Duodenal mucosa (tissue), 2 donors: ENCODE results near the gene MGAT1.

ENCODE experiments used
- H3K27ac ChIP-seq: one replicate; pipeline ENCODE4 v1.7.0; 2013; ENCODE audit warnings: low read depth, low read length
- H3K27me3 ChIP-seq, 2 donors: one replicate each; pipeline ENCODE4 v1.7.0; 2013; ENCODE audit warnings: low read length in 2 of 2, control low read depth in 1 of 2; ENCODE audit not compliant: insufficient read depth in 2 of 2, control insufficient read depth in 1 of 2
- H3K36me3 ChIP-seq, 2 donors: one replicate each; pipeline ENCODE4 v1.7.0; 2013; ENCODE audit warnings: low read length in 2 of 2, control low read depth in 1 of 2; ENCODE audit not compliant: insufficient read depth in 2 of 2, control insufficient read depth in 1 of 2
- H3K4me1 ChIP-seq, 2 donors: one replicate each; pipeline ENCODE4 v1.7.0; 2013; ENCODE audit warnings: low read length in 2 of 2, control low read depth in 1 of 2; ENCODE audit not compliant: insufficient read depth in 2 of 2, control insufficient read depth in 1 of 2
- H3K4me3 ChIP-seq, 2 donors: one replicate each; pipeline ENCODE4 v1.7.0; 2013; ENCODE audit warnings: low read length in 2 of 2, low read depth in 1 of 2
- H3K9ac ChIP-seq, 2 donors: one replicate each; pipeline ENCODE4 v1.7.0; 2013; ENCODE audit warnings: low read length in 2 of 2, low read depth in 1 of 2
- H3K9me3 ChIP-seq, 2 donors: one replicate each; pipeline ENCODE4 v1.7.0; 2013; ENCODE audit warnings: low read length in 2 of 2, control low read depth in 1 of 2; ENCODE audit not compliant: control insufficient read depth in 1 of 2

MGAT1 gene

DNA sequence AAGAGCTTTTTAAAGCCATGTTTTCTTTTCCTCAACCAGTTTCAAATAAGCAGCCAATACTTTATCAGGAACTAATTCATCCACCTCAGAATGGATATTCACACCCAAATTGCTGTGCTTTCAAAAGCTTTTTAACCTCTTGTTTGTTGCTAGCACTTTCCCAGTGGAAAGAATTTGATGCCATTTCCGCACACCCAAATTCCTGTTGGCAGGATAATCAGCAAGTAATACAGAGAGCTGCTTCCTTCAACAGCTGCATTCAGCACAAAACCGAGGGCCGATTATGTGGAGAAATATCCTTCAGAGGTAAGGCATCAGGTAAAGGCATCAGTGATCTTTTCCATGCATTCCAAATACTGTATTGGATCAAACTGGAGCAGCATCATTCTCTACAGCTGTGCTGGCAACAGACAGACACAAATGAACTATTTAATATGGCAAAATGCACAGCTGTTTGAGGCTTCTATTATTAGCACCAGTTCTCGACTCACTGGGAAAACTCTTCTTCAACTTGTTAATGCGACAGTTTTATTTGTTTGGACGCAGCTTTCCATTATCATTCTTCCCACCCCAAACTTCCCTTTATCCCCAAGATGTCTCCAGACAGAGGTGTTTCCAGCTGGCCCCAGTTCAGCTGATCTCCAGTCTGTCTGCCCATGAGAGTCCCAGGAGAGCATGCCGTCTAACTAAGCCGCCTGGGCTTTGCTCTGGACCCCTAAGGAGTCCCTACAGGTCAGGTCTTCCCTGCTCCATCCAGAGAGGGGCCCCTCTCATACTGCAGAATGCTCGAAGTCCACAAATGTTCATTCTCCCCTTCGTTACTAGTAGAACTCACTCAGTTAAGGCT, 22.2 kb upstream of the MGAT1 start:
- Histone ChIP-seq H3K9me3 (peaks cover 8 to 10% of the 10 kb centered on the region in 2 donors), H3K4me1 (peaks cover 22 to 33% of the 10 kb centered on the region in 2 donors), H3K9ac (no peak overlapping the region), H3K4me3 (no peak overlapping the region), H3K27me3 (no peaks in the 10 kb centered on the region), H3K27ac (no peak overlapping the region), H3K36me3 (peaks cover 0 to 2% of the 10 kb centered on the region in 2 donors)

DNA sequence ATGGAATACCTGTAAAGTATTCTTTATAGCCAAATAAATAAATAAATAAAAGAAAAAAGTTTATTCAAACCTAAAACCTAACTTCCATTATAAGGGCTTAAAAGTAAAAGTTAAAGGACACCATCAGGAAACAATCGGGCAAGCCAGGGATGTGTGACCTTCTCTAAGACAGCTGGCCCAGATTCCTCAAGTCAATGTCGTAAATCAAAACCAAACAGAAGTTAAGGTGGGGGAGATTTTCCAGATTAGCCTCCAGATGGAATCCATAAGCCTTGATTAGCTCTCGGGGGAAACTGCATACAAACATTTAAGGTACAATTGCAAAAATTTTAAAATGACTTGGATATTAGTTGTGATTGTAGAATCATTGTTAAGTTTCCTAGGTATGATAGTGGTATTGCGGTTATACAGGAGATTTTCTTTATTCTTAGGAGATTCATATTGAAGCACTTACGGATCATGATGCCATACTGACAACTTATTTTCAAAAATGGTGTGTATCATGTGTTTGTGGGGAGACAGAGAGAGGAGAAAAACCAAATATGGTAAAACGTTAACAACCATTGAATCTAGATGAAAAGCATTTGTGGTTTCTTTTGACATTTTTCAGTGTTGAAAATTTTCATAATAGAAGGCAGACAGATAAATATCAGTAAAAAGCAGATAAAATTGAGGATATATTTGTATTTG, 21.5 kb upstream of the MGAT1 start:
- no peaks in the 10 kb centered on the region for H3K36me3 ChIP-seq
- no peaks in the 10 kb centered on the region for H3K27me3 ChIP-seq
- H3K4me1 ChIP-seq: peaks cover 18 to 29% of the 10 kb centered on the region in 2 donors
- no peak overlapping the region for H3K4me3 ChIP-seq
- H3K9ac ChIP-seq: no peak overlapping the region
- peaks cover 2% of the 10 kb centered on the region in 2 donors for H3K9me3 ChIP-seq
- H3K27ac ChIP-seq: no peak overlapping the region

DNA sequence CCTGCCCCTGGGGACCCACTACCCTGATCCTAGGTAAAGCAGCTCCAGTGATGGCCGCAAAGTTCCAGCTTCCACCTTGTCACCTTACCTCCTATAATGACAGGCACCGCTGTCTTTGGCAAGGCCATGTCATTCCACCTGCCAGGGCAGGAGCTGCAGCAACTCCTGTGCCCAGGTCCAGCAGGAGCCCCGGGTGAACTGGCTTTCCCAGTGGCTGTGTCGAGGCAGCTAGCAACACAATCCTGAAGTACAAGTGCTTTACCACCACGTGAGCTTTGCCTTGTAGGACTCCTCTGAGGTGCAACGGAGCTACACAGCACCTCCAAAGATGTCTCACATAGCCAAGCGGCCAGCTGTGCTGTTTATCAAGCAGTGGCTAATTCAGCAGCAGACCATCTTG, 20.7 kb upstream of the MGAT1 start:
- no peaks in the 10 kb centered on the region for H3K9me3 ChIP-seq
- H3K27me3 ChIP-seq: no peaks in the 10 kb centered on the region
- H3K27ac ChIP-seq: no peak overlapping the region

DNA sequence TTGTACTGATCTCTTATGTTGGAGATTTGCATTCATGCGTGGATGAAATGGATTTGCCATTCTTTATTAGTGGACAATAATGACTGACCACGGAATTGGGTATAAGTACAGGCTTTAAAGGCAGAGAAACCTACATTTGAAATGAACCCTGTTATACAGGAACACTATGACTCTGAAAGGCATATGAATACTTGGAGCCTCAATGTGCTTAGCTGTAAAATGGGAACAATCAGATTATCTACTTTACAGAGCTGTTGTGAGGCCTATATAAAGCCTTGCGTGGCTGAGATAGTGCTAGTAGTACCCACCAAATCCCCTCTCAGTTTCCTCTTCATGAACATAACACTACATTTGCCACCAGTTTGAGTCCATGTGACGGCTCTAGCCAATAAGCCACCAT, 18.9 kb upstream of the MGAT1 start:
- Histone ChIP-seq H3K36me3 (no peaks in the 10 kb centered on the region), H3K9ac (no peak overlapping the region), H3K27ac (peak overlapping the region; percentile 17), H3K4me3 (no peak overlapping the region), H3K9me3 (no peaks in the 10 kb centered on the region), H3K4me1 (peaks cover 26 to 36% of the 10 kb centered on the region in 2 donors), H3K27me3 (no peaks in the 10 kb centered on the region)

More for the DNA sequence above, 20.7 kb upstream of the MGAT1 start:
- Histone ChIP-seq H3K4me3 (no peak overlapping the region), H3K4me1 (peaks cover 18 to 29% of the 10 kb centered on the region in 2 donors), H3K36me3 (no peaks in the 10 kb centered on the region), H3K9ac (no peak overlapping the region)

DNA sequence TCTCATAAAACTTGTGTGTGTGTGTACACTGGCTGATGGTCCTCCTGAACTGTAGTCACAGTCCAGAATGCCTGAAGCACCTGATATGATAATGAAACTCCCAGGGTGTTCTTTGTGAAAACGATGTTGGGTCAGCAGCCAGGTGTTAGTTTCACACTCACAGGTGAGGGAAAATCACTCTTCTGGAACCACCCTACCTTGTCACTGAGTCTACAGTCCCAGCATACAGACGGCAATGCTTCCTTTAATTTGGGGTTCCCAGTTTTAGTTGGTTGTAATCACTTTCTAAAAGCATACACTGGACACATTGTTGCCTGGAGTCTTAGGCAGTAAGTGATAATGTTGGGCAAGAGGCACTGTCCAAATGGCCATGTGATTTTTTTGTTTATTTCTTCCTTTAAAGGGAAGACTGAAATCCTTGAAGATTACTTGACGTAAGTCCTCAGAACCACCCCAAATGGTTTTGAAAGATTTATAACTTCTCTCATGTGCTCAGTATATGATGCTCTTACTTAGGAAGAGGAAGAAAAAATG, 18.2 kb upstream of the MGAT1 start:
- peak overlapping the region; percentile 52 for H3K27ac ChIP-seq
- H3K36me3 ChIP-seq: no peaks in the 10 kb centered on the region
- H3K4me1 ChIP-seq: peaks cover 26 to 31% of the 10 kb centered on the region in 2 donors
- H3K9me3 ChIP-seq: no peaks in the 10 kb centered on the region
- H3K27me3 ChIP-seq: no peaks in the 10 kb centered on the region
- no peak overlapping the region for H3K9ac ChIP-seq
- H3K4me3 ChIP-seq: no peak overlapping the region

DNA sequence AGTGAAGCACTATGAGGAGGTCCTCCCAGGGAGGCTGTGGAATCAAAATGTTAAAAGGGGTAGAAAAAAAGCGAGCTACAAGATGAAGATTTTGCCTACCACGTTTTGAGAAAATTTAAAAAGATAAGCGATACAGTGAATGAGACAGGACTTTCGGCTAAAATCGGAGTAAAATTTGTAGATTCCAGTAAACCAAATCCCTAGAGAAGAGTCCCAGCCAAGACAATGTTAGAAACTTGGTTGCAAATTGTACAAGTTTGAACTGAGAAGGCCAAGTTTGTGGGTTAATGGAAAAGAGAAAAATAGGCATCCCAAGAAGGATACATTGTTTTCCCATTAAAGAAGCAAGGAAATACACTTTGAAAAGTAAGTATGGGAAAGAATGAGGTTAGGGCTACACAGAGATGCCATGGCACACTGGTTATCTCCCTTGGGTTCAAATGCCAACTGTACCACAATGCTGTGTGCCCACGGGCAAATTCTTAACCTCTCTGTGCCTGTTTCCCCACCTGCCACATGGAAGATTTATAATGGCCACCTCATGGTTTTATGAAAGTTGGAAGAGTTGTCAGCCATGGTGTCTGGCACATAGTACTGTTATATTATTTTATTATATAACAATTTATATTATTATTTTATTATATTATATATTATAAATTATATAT, 16.2 kb upstream of the MGAT1 start:
- Histone ChIP-seq H3K27me3 (no peaks in the 10 kb centered on the region), H3K27ac (no peak overlapping the region), H3K9me3 (no peaks in the 10 kb centered on the region), H3K4me1 (peaks cover 20 to 28% of the 10 kb centered on the region in 2 donors), H3K36me3 (no peaks in the 10 kb centered on the region), H3K9ac (no peak overlapping the region), H3K4me3 (no peak overlapping the region)

DNA sequence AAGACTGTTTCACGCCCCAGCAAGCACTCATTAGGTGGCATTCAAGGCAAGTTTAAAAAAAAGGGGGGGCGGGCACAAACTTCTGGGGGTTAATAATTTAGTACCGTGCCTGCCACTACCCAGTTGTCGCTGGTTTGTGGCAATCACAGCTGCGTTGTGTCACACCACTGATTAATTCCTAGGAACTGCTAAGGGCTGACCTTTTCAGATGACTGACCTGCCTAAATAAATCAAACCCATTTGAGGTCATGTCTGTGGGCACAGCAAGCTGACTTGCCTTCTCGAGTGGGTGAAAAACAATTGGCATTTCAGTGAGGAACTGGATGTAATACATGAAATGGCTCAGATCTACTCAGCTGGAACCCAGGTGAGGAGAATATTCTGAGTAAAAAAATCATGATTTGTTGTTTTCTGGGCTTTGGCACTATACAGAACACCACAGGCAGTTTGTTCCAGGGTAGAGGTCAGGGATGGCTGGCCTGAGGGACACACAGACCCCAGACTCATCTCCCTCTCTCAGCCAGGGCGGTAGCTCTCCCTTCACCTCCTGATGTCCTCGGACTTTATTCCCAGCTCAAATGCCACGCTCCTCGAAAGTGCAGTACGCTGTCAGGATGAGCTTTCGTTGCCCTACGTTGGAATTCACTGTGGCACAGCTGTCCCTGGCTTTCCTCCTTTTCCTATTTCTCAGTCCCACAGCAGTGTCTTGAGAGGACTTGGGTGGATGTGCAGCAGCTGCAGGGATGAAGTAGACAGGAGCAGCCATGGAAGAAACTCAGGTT, 15.5 kb upstream of the MGAT1 start:
- no peak overlapping the region for H3K27ac ChIP-seq
- no peaks in the 10 kb centered on the region for H3K36me3 ChIP-seq
- no peaks in the 10 kb centered on the region for H3K9me3 ChIP-seq
- H3K4me3 ChIP-seq: no peak overlapping the region
- no peaks in the 10 kb centered on the region for H3K27me3 ChIP-seq
- no peak overlapping the region for H3K9ac ChIP-seq
- peaks cover 20 to 22% of the 10 kb centered on the region in 2 donors for H3K4me1 ChIP-seq

DNA sequence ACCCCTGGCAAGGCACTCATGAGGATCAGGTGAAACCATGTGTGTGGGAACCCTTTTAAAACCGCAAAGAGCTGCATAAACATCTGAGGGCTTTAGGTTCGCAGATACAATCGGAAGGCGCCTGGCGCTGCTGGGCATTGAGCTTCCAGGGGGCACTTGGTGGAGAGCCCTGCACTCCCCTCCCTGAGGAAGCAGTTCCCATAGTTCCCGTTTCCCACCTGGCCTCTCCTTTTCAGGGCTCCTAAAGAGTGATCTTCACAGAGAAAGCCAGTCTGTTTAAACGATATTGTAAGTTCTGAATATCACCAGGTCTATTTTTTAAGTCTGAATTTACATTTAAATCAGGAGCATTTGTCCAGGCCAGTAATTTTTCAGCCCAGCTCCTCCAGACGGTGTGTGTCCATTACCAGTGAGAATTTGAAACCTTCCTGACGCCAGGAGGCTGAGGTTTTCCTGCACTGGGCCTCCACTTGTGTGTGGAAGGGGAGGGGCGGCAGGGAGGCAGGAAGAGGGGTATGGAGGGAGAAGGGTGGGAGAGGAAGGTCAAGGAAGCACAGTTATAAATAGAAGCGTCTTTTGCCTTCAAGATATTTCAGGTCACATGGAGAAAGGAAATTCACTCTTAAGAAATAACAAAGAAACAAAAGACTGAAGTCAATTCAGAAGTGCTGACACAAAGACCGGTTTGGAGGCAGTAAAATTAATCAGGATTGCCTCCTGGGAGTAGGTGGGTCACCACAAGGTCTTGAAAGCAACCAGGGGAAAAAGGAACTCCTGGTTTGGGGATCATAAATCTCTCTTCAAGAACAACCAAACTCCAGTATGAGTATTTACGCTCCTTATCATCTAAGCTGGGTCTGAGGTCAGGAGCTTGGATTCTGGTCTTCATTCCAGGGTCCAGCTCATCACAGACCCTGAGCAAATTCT, 14.3 kb upstream of the MGAT1 start:
- Histone ChIP-seq H3K4me1 (peaks cover 22 to 23% of the 10 kb centered on the region in 2 donors), H3K27me3 (no peaks in the 10 kb centered on the region), H3K27ac (no peak overlapping the region), H3K9me3 (no peaks in the 10 kb centered on the region), H3K9ac (peak overlapping the region; percentile 9 to 26), H3K4me3 (peak overlapping the region in 1 of 2 donors; percentile 31), H3K36me3 (no peaks in the 10 kb centered on the region)
